H1 (cell line): ENCODE results near the gene ACKR2. TPM values are rescaled to one million over a fixed set of nuclear protein-coding genes. Genes with fewer than 3 reads are reported as not detected.

Experiments used
- CTCF ChIA-PET: fragments of 300-600 bp; sonication (Branson Sonifier 250); formaldehyde crosslinking; loops from one replicate; lab custom pipeline; 2021; ENCODE audit not compliant: partially characterized antibody; lab: Charles Lee
- POLR2A ChIA-PET: fragments of 300-600 bp; sonication (Branson Sonifier 250); formaldehyde crosslinking; loops from one replicate; lab custom pipeline; 2021; ENCODE audit warnings: inconsistent platforms; ENCODE audit not compliant: partially characterized antibody; lab: Charles Lee
- DNase-seq, 2 experiments: peaks; one replicate each; pipeline versions ENCODE4 v3.0.0 to v3.0.0-alpha.2; 2010 to 2022; ENCODE audit warnings: low spot score in 2 of 2, low read depth in 1 of 2, mixed read lengths in 1 of 2
- FAIRE-seq: peaks from 2 replicates; lab custom pipeline; 2011; peaks lifted over from hg19 to GRCh38; lab: Jason Lieb, UNC
- H2AFZ ChIP-seq: 2 replicates; pipeline ENCODE4 v1.8.1; 2012; ENCODE audit warnings: low read length, inconsistent platforms
- H2AK5ac ChIP-seq: 2 replicates; pipeline ENCODE4 v1.6.1; 2013; ENCODE audit warnings: low read depth, low read length
- H2BK120ac ChIP-seq: replicated peaks from 2 replicates; pipeline ENCODE3; 2013; ENCODE audit warnings: low read depth, low read length, inconsistent platforms
- H2BK12ac ChIP-seq: 2 replicates; pipeline ENCODE4 v1.6.1; 2013; ENCODE audit warnings: low read depth, low read length
- H2BK15ac ChIP-seq: 2 replicates; pipeline ENCODE4 v1.6.1; 2013; ENCODE audit warnings: low read length
- H2BK20ac ChIP-seq: 2 replicates; pipeline ENCODE4 v1.6.1; 2013; ENCODE audit warnings: low read length
- H2BK5ac ChIP-seq: 2 replicates; pipeline ENCODE4 v1.6.1; 2013; ENCODE audit warnings: low read depth, low read length
- H3K14ac ChIP-seq: 2 replicates; pipeline ENCODE4 v1.6.1; 2013; ENCODE audit warnings: inconsistent platforms; ENCODE audit not compliant: insufficient read length
- H3K18ac ChIP-seq: 2 replicates; pipeline ENCODE4 v1.6.1; 2013; ENCODE audit warnings: low read length; ENCODE audit errors: extremely low read depth
- H3K23ac ChIP-seq: 2 replicates; pipeline ENCODE4 v1.6.1; 2013; ENCODE audit warnings: inconsistent platforms; ENCODE audit not compliant: insufficient read length
- H3K23me2 ChIP-seq: 2 replicates; pipeline ENCODE4 v1.6.1; 2013; ENCODE audit warnings: low read depth, low read length
- H3K27ac ChIP-seq: 2 replicates; pipeline ENCODE4 v1.6.1; 2011; ENCODE audit warnings: low read depth, low read length, inconsistent platforms
- H3K27me3 ChIP-seq, 4 experiments: replicated peaks in 1 of 4; 1 replicate in 1 of 4; 2 replicates in 3 of 4; pipeline versions ENCODE4 v1.6.1 to v1.8.1; 2011 to 2013; ENCODE audit warnings: low read length in 3 of 4, mild to moderate bottlenecking in 3 of 4, inconsistent platforms in 2 of 4, mixed read lengths in 2 of 4, moderate library complexity in 1 of 4; ENCODE audit not compliant: control insufficient read depth in 3 of 4, insufficient read depth in 3 of 4; ENCODE audit errors: extremely low read depth in 1 of 4
- H3K36me3 ChIP-seq, 4 experiments: 2 replicates each; pipeline versions ENCODE4 v1.6.1 to v1.8.1; 2011 to 2013; ENCODE audit warnings: mild to moderate bottlenecking in 4 of 4, low read length in 3 of 4, moderate library complexity in 2 of 4, control low read depth in 1 of 4, inconsistent platforms in 1 of 4; ENCODE audit not compliant: insufficient read depth in 4 of 4, control insufficient read depth in 2 of 4
- H3K4ac ChIP-seq: replicated peaks from 2 replicates; pipeline ENCODE3; 2013; ENCODE audit warnings: low read length, low read depth, mixed read lengths, inconsistent platforms; ENCODE audit not compliant: insufficient read length
- H3K4me1 ChIP-seq, 4 experiments: replicated peaks in 1 of 4; 1 replicate in 1 of 4; 2 replicates in 3 of 4; pipeline versions ENCODE4 v1.6.1 to v1.8.1; 2011 to 2013; ENCODE audit warnings: low read length in 3 of 4, inconsistent platforms in 2 of 4, mixed read lengths in 1 of 4; ENCODE audit not compliant: insufficient read depth in 4 of 4, control insufficient read depth in 3 of 4
- H3K4me2 ChIP-seq, 2 experiments: 2 replicates each; pipeline versions ENCODE4 v1.6.1 to v1.8.1; 2011 to 2013; ENCODE audit warnings: low read depth in 2 of 2, low read length in 2 of 2, control low read depth in 1 of 2, inconsistent platforms in 1 of 2, mild to moderate bottlenecking in 1 of 2; ENCODE audit not compliant: insufficient read depth in 1 of 2
- H3K4me3 ChIP-seq, 4 experiments: fragments of 200-600, 300-600 bp in 1 of 4; sonication (generic), shearing (Covaris generic), sonication (Bioruptor Twin) in 1 of 4; 2 replicates each; pipeline versions ENCODE4 v1.5.1 to v1.8.1; 2011 to 2016; ENCODE audit warnings: low read length in 4 of 4, low read depth in 3 of 4, control low read depth in 2 of 4, inconsistent platforms in 2 of 4, mild to moderate bottlenecking in 2 of 4, mixed read lengths in 1 of 4, moderate library complexity in 1 of 4; ENCODE audit not compliant: insufficient read depth in 2 of 4; ENCODE audit errors: extremely low read depth in 1 of 4
- H3K56ac ChIP-seq: replicated peaks from 2 replicates; pipeline ENCODE3; 2013; ENCODE audit warnings: low read depth, mild to moderate bottlenecking, mixed read lengths, low read length, inconsistent platforms; ENCODE audit not compliant: insufficient read length
- H3K79me1 ChIP-seq: 2 replicates; pipeline ENCODE4 v1.6.1; 2013; ENCODE audit warnings: low read depth, low read length, control low read depth
- H3K79me2 ChIP-seq, 2 experiments: 2 replicates each; pipeline versions ENCODE4 v1.6.1 to v1.8.1; 2012 to 2013; ENCODE audit warnings: low read length in 2 of 2, mild to moderate bottlenecking in 2 of 2, inconsistent platforms in 1 of 2; ENCODE audit not compliant: insufficient read depth in 2 of 2, control insufficient read depth in 1 of 2
- H3K9ac ChIP-seq, 4 experiments: replicated peaks in 1 of 4; 1 replicate in 1 of 4; 2 replicates in 3 of 4; pipeline versions ENCODE4 v1.6.1 to v1.8.1; 2011 to 2013; ENCODE audit warnings: low read depth in 3 of 4, low read length in 3 of 4, control low read depth in 2 of 4, mild to moderate bottlenecking in 2 of 4, moderate library complexity in 2 of 4, inconsistent platforms in 1 of 4; ENCODE audit errors: extremely low read depth in 1 of 4
- H3K9me3 ChIP-seq, 2 experiments: 2 replicates each; pipeline versions ENCODE4 v1.6.1 to v1.8.1; 2012 to 2013; ENCODE audit warnings: mild to moderate bottlenecking in 2 of 2, moderate library complexity in 2 of 2, control low read depth in 1 of 2, inconsistent platforms in 1 of 2, low read depth in 1 of 2, low read length in 1 of 2, mixed read lengths in 1 of 2; ENCODE audit not compliant: insufficient read depth in 2 of 2
- H4K20me1 ChIP-seq, 2 experiments: replicated peaks in 1 of 2; 2 replicates each; pipeline versions ENCODE3 to v1.8.1; 2011 to 2013; ENCODE audit warnings: inconsistent platforms in 2 of 2, low read length in 2 of 2, mild to moderate bottlenecking in 1 of 2; ENCODE audit not compliant: insufficient read depth in 2 of 2, control insufficient read depth in 1 of 2
- H4K5ac ChIP-seq: 2 replicates; pipeline ENCODE4 v1.6.1; 2013; ENCODE audit warnings: low read length, low read depth, mixed read lengths, inconsistent platforms; ENCODE audit not compliant: insufficient read length
- H4K8ac ChIP-seq: 2 replicates; pipeline ENCODE4 v1.8.0; 2013; ENCODE audit warnings: mild to moderate bottlenecking, moderate library complexity, low read length, inconsistent platforms; ENCODE audit not compliant: insufficient read depth; ENCODE audit errors: extremely low read depth
- H4K91ac ChIP-seq: replicated peaks from 2 replicates; pipeline ENCODE3; 2013; ENCODE audit warnings: low read length, mixed read lengths, inconsistent platforms; ENCODE audit not compliant: insufficient read length
- BCL11A ChIP-seq, 2 experiments: IDR thresholded peaks; one replicate each; pipeline ENCODE4 v1.6.1; 2011; ENCODE audit warnings: low read depth in 2 of 2, low read length in 2 of 2, mild to moderate bottlenecking in 2 of 2
- HDAC6 ChIP-seq: IDR thresholded peaks from one replicate; pipeline ENCODE4 v1.7.1; 2012; ENCODE audit warnings: low read depth, mild to moderate bottlenecking, inconsistent platforms, low read length, moderate library complexity
- SIX5 ChIP-seq: IDR thresholded peaks from 2 replicates; pipeline ENCODE4 v1.6.1; 2011; ENCODE audit warnings: mild to moderate bottlenecking, low read depth, low read length
- WGBS, 2 experiments: shearing (Covaris generic) in 1 of 2; methylation state at CpG; one replicate each; pipeline versions ENCODE4 v1.1.6 to v1.1.7; 2013 to 2015; ENCODE audit warnings: low lambda C conversion rate in 2 of 2, mixed read lengths in 2 of 2, inconsistent platforms in 1 of 2, low coverage in 1 of 2, missing lambda C conversion rate in 1 of 2; ENCODE audit not compliant: insufficient replicate concordance in 2 of 2, insufficient coverage in 1 of 2, insufficient read length in 1 of 2; ENCODE audit errors: extremely low coverage in 1 of 2, missing lambda C conversion rate in 1 of 2; 5-methylcytosine and 5-hydroxymethylcytosine counted together
- polyA plus RNA-seq, 7 experiments: library from polyadenylated mRNA; depleted of rRNA in 3 of 7; stranded (reverse) in 5 of 7; unstranded in 2 of 7; fragments of >200 nt in 5 of 7; fragments of 200-250 nt in 2 of 7; gene quantifications; 1 replicate in 5 of 7; 2 replicates in 1 of 7; 4 replicates in 1 of 7; pipeline versions ENCODE4 v1.2.1 to v1.2.3, GENCODE V29; 2011 to 2013; ENCODE audit warnings: missing spikeins in 2 of 7, mixed read lengths in 2 of 7
- total RNA-seq: library from RNA; stranded (reverse); fragmentation: NEBNext Ultra II Directional; extraction: Animal tissue kit (Norgen Biotek cat#: 25700); gene quantifications from 2 replicates; pipeline ENCODE4 v1.2.1, GENCODE V29; 2021

Gene ACKR2
- total and polyA plus RNA-seq, 2 of the 8 experiments (the other 6 are each of a cell fraction or from before 2014, with no cell fraction given), result 0.09 to 0.12 TPM

DNA sequence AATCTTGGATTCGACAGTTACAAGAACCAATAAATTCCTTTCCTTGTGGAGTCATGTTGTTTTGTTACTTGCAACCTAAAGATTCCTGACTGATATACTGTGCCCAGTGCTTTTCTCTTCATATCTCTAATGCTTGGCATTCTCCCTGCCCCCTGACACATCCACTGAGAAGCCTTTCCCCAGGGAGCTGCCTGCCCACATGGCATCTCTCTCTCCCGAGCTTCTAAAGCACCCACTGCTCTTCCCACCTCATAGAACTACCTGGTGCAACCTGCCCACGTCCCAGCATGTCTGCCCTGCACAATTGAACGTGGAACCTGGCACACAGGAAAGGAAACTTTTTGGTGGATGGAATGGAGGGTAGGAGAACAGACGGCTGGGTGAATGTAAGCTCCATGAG, 59.6 kb downstream of the ACKR2 start:
- WGBS, 2 experiments, result 66% methylated on average over 5 of the region's 5 CpGs; no CpG with 5 or more reads in 1 of the 2 experiments

More for the DNA sequence above, 59.6 kb downstream of the ACKR2 start:
- Histone ChIP-seq H2BK15ac (no peak overlapping the region), H3K56ac (no peak overlapping the region), H3K23me2 (no peaks in the 10 kb centered on the region; the same call in 1 of the 2 replicates), H3K36me3 (no peaks in the 10 kb centered on the region), H2BK120ac (no peak overlapping the region), H3K18ac (no peak overlapping the region), H3K4me3 (no peak overlapping the region), H2AFZ (no peak overlapping the region), H3K4ac (no peak overlapping the region), H3K79me2 (no peaks in the 10 kb centered on the region), H3K14ac (no peak overlapping the region), H4K5ac (no peak overlapping the region), H3K4me2 (no peak overlapping the region), H3K27me3 (peaks cover 0 to 2% (median 0%) of the 10 kb centered on the region in 4 experiments; a peak in 2 of 7 replicates), H2BK20ac (0 out of 2 replicates have a peak overlapping the region, but pooled peaks have one; percentile 3), H3K79me1 (no peaks in the 10 kb centered on the region), H3K9ac (no peak overlapping the region), H2AK5ac (no peak overlapping the region), H2BK5ac (no peak overlapping the region), H2BK12ac (no peak overlapping the region), H4K91ac (no peak overlapping the region), H3K23ac (no peak overlapping the region), H4K20me1 (no peaks in the 10 kb centered on the region), H3K27ac (no peak overlapping the region), H4K8ac (no peak overlapping the region), H3K9me3 (no peaks in the 10 kb centered on the region), H3K4me1 (no peaks in the 10 kb centered on the region)
- FAIRE-seq (no peak), DNase-seq (no peak)
- TF ChIP-seq SIX5 (no peak), BCL11A (IDR thresholded peaks at IDR 0.05; ENCODE audit: low read depth in 2 of 2, low read length in 2 of 2) (no peak), HDAC6 (no peak)
- ChIA-PET POLR2A (interaction anchor here (0.8 to 1.3 kb wide), 2 partner anchors 9 to 11 kb away, joined by 3 read pairs; no protein-coding TSS in a partner anchor), CTCF (interaction anchor here (0.7 to 2.7 kb wide), 6 partner anchors 16 to 93 kb away, joined by 3 to 13 read pairs (median 4); no protein-coding TSS in a partner anchor)
